Stimulated activated CD8-positive, alpha-beta memory T cell treated with anti-CD3 and anti-CD28 coated beads, Interleukin-12 subunit alpha, Interleukin-12 subunit beta, amount 100 ng/mL, for 4 hours (primary cell): ENCODE measurements around the gene TUBE1.

Experiments used
- DNase-seq: peaks from one replicate; pipeline ENCODE4 v3.0.0-alpha.2; 2020; ENCODE audit warnings: low read depth

The TUBE1 gene

GRCh38 chr6:112033791-112034615 lies 53.3 kb downstream of the TUBE1 start:
- DNase-seq, result no peak

- no peak for DNase-seq
These were observed 54.6 kb downstream of the TUBE1 start for GRCh38 chr6:112032728-112033127.

- no peak for DNase-seq
These were observed 55.3 kb downstream of the TUBE1 start for GRCh38 chr6:112031960-112032359.

- no peak for DNase-seq
These were observed 56.2 kb downstream of the TUBE1 start for GRCh38 chr6:112030961-112031660.

GRCh38 chr6:112030206-112030960 lies 56.9 kb downstream of the TUBE1 start:
- no peak for DNase-seq

- DNase-seq, result peak; percentile 25
These were observed 58.0 kb downstream of the TUBE1 start for GRCh38 chr6:112029045-112029822.

- no peak for DNase-seq
These were observed 59.2 kb downstream of the TUBE1 start for GRCh38 chr6:112027942-112028674.

GRCh38 chr6:112026933-112027332 lies 60.3 kb downstream of the TUBE1 start:
- no peak for DNase-seq

- DNase-seq, result no peak
These were observed 62.8 kb downstream of the TUBE1 start for GRCh38 chr6:112024464-112024863.

GRCh38 chr6:112022749-112023148 lies 64.5 kb downstream of the TUBE1 start:
- DNase-seq, result no peak

- no peak for DNase-seq
These were observed 65.5 kb downstream of the TUBE1 start for GRCh38 chr6:112021691-112022310.
